ENCODE results near the gene HOMER2. TPM values are rescaled to one million over a fixed set of nuclear protein-coding genes. Genes with fewer than 3 reads are reported as not detected.
"Not testable (repeated sequence)": the region's sequence is repeated elsewhere in the genome, so short reads cannot be mapped to it uniquely, and the experiment has no call there.

Gene HOMER2
- total RNA-seq, 2 donors from 2014 or later, result 2.2 to 4.4 TPM

DNA sequence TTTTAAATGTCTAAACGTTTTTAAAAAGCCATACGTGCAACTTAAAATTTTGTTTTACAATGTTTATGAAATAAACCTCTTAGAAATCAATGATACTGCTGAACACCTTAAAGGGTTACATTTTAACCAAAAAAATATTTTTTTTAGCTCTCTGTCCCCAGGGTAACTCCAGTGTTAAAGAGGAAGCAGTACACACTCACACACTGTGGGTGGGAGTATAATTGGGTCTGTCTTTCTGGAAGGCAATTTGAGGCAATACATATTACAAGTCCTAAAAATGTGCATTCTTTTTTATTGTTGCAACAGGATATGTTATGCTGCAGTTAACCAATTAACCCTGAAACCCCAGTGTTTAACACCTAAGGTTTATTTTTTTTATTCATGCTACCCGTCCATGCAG is 109.0 kb downstream of the HOMER2 start:
- Mint-ChIP-seq H3K36me3 (no peaks in the 10 kb centered on the region), H3K9me3 (no peaks in the 10 kb centered on the region)

DNA sequence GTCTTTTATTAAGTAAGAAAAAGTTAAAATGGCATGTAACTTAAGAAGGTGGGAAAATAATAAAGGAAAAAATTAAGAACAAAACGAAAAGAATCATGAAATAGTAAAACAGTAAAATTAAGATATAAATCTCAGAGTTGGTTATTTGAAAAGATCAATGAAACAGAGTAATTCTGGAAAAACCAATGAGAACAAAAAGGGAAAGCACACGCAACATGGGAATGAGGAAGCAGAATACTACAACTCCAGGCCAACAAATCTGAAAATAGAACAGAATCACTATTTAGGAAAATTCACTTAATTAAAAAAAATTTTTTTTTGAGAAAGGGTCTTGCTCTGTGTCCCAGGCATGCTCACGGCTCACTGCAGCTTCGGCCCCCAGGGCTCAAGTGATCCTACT is 112.4 kb downstream of the HOMER2 start:
- no peak for ATAC-seq
- peaks cover 29 to 30% of the 10 kb centered on the region in 2 donors for H3K36me3 Mint-ChIP-seq
- DNase-seq (ENCODE audit: low spot score in 2 of 2), result no peak
- H3K9me3 Mint-ChIP-seq, result peaks cover 0 to 8% of the 10 kb centered on the region in 2 donors
- H3K27ac Mint-ChIP-seq, result no peak overlapping the region

More for the DNA sequence above, 109.0 kb downstream of the HOMER2 start:
- ATAC-seq (no peak), DNase-seq (ENCODE audit: low spot score in 2 of 2) (no peak)
- no peak overlapping the region for H3K27ac Mint-ChIP-seq

DNA sequence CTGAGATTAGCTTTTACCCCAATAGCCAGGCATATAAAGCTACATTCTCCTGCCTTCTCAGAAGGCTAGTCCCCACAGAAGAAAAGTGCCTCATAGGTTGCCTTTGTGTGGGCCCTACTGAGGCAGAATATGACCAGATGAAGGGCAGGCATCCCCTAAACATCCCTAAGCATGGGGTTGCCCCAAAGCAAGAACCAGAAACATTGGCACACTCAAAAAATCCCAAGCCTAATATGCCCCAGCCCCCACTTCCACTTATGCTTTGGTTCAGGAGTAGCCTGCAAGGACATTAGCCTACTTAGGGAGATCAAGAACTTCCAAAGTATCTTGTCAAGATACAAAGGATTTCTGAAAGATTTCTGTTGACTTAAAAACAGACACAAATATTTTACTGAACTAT is 113.4 kb downstream of the HOMER2 start:
- H3K36me3 Mint-ChIP-seq, result peaks cover 30% of the 10 kb centered on the region in 2 donors
- no peak overlapping the region for H3K27ac Mint-ChIP-seq
- peaks cover 0 to 8% of the 10 kb centered on the region in 2 donors for H3K9me3 Mint-ChIP-seq
- ATAC-seq, result no peak
- no peak for DNase-seq (ENCODE audit: low spot score in 2 of 2)

DNA sequence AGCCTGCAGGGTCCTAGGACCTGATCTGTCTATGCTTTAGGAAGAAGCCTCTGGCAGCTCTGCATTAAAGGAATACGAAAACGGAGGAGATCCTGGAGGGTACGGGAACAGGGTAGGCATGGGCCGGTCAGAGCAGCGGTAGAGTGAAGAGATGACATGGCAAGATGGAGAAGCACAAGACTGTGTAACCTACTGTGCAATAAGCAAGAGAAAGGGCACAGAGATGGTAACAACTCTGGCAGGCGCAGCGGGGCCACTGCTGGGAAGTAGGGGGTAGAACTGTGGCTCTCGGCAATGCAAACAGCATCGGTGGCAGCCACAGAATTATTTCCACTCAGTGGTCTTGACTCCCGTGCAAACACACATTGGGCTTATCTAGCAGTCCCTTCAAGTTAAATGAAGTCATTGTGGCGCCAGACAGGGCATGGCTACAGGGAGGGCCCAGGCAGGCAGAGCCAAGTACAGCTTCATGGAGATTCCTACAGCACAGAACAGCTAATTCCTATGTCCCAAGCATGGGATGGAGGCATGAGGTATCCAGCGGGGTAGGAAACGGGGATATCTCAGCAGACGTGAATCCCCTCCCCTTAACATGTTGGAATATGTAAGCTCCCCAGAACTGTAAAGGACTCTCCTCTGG is 114.3 kb downstream of the HOMER2 start:
- no peak overlapping the region for H3K27ac Mint-ChIP-seq
- peaks cover 0 to 8% of the 10 kb centered on the region in 2 donors for H3K9me3 Mint-ChIP-seq
- ATAC-seq (no peak), DNase-seq (ENCODE audit: low spot score in 2 of 2) (no peak)
- peaks cover 33% of the 10 kb centered on the region in 2 donors for H3K36me3 Mint-ChIP-seq

DNA sequence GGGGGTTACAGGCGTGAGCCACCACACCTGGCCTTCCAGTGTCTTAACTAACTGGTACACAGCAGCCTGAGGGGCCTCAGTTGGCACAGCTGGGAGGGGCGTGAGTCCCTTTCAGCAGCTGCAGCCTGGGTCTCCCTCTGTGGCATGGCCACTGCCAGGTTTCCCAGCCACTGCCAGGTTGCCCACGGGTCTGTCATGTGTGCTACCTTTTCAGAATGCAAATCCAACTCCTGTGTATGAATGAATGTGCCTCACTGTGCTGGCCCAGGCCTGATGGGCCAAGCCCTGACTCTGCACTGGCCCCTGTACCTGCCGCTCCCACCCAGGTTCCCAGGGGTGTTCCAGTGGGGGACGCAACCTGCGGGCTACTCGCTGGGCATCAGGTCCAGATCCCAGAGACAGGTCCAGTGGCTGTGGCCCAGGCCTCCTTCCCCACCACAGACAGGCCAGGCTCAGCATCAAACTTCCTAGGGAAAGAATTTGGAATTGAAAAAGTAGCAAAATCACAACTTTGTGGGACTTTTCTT is 117.1 kb downstream of the HOMER2 start:
- DNase-seq (ENCODE audit: low spot score in 2 of 2) (no peak), ATAC-seq (no peak)
- Mint-ChIP-seq H3K36me3 (peaks cover 41 to 48% of the 10 kb centered on the region in 2 donors), H3K27ac (no peak overlapping the region), H3K9me3 (peaks cover 0 to 8% of the 10 kb centered on the region in 2 donors)

DNA sequence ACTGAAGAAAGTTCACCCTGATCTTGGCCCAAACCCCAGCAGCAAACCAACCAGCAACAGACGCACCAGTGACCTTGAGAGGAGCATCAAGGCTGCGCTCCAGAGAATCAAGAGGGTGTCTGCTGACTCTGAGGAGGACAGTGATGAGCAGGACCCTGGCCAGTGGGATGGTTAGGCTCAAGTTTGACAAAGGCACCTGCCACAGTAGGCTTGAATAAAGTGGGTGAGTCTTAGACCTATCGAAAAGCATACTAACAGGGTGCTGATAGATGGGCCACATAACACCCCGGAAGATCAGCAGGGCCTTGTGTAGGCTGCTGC is 119.2 kb downstream of the HOMER2 start:
- H3K36me3 Mint-ChIP-seq, result peaks cover 41 to 59% of the 10 kb centered on the region in 2 donors
- ATAC-seq (no peak), DNase-seq (ENCODE audit: low spot score in 2 of 2) (no peak)
- peaks cover 0 to 8% of the 10 kb centered on the region in 2 donors for H3K9me3 Mint-ChIP-seq
- peak overlapping the region in 1 of 2 donors; percentile 85 for H3K27ac Mint-ChIP-seq

DNA sequence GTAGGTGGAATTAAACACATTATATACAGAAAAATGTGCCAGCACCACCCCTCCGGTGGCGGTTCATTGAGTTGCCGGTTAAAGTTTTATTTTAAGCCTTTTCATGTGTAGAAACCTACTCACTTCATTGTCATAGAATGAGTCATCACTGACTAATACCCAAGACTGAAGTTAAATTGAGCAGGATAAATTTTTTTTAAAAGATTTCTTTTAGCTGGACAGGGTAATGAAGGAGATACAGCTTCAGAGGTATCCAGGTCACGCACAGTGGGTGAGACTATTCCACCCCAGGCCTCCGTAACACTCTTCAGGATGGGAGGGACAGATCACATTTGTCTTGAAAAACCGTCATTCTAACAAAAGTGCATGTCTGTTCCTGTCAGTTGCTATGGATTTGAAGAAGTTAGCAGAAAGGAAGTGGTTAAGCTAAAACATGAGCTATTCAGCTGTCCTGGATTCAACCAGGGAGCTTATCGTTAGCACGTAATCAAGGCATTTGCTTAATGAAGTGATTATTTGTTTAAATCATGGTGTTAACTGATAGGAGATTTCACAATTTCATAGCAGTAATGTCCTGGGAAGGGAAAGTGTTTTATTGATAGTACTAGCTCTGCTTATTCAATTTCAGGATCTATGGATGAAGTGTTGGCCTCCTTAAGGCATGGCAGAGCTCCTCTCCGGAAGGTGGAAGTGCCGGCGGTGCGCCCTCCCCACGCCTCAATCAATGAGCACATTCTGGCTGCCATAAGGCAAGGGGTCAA is 119.7 kb downstream of the HOMER2 start:
- Mint-ChIP-seq H3K27ac (peak overlapping the region; percentile 85 to 86), H3K9me3 (peaks cover 0 to 3% of the 10 kb centered on the region in 2 donors), H3K36me3 (peaks cover 39 to 54% of the 10 kb centered on the region in 2 donors)
- DNase-seq (ENCODE audit: low spot score in 2 of 2), result peak in 1 of 2 donors; percentile 35
- ATAC-seq, result peak; percentile 92 to 93

DNA sequence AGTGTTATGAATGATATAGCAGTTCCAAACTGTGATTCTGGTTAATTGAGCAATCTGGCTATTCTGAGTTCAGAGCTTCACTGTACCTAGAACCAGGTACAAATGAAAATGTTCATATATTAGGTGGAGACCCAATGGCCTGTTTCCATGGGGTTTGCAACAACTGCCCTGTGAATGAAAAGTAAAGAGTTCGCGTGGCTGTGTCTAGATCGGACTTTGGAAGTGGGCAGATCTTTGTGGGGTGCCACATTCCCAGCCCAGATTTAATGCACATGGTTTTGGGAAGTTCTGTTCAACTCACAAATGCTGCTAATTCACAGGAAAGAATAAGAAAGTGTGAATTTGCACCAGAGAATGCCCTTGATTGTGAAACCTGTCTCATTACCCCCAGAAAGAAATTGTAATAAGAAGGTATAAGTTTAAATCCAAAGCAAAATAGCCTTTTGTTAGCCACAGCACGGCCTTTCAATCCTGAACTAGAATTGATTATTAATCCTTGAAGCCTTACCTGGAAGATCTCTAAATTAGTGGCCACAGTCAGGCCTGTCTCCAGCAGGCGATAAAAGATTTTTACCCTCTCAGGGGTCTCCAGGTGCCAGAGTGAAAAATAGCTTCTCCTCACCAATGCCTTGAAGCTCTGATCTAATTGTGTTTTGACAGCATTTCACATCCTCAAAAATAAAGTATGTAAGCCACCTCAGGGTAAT is 120.5 kb downstream of the HOMER2 start:
- Mint-ChIP-seq H3K27ac (peak overlapping the region in 1 of 2 donors; percentile 85), H3K36me3 (peaks cover 32 to 47% of the 10 kb centered on the region in 2 donors), H3K9me3 (no peaks in the 10 kb centered on the region)
- DNase-seq (ENCODE audit: low spot score in 2 of 2) (no peak), ATAC-seq (no peak)

DNA sequence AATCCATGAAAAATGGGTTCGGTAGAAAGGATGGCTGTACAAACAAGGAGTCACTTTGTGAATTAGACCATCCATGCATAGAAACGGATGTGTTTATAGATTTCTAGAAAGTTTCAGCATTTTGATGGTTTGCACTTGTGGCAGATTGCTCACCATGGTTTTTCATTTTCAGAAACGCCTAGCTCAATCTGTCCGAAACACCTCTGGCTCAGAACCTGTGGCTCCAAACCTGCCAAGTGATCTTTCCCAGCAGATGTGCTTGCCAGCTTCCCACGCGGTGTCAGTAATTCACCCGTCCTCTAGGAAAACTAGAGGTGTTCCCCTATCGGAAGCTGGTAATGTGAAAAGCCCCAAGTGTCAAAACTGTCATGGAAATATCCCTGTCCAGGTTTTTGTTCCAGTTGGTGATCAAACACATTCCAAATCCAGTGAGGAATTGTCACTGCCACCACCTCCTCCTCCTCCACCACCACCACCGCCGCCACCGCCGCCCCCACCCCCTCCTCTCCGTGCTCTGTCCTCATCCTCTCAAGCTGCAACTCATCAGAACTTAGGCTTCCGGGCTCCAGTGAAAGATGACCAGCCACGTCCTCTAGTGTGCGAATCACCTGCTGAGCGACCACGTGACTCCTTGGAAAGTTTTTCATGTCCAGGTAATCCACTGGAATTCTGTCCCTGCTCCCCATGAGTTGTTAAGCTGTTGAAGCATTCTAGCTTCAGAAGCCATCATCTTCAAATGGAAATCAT is 121.9 kb downstream of the HOMER2 start:
- H3K36me3 Mint-ChIP-seq, result peaks cover 17 to 33% of the 10 kb centered on the region in 2 donors

DNA sequence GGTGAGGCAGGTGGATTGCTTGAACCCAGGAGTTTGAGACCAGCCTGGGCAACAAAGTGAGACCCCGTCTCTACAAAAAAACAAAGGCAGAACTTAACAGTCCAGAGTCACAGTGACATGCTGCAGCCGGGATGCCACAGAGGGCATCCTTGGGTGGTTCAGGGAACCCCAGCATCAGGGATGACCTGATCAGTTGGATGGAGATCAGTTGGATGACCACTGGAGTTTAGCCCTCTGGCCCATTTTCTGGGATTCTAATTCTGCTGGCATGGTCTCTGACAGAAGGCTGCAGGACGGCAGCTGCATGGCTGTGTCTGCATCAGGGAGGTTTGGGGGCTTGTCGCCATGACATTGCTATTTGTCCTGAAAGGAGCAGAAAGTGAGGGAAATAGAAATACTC is 123.3 kb downstream of the HOMER2 start:
- H3K36me3 Mint-ChIP-seq, result peaks cover 11 to 31% of the 10 kb centered on the region in 2 donors
- no peak for DNase-seq (ENCODE audit: low spot score in 2 of 2)

More for the DNA sequence above, 121.9 kb downstream of the HOMER2 start:
- ATAC-seq (peak in 1 of 2 donors; percentile 19), DNase-seq (ENCODE audit: low spot score in 2 of 2) (no peak)
- Mint-ChIP-seq H3K9me3 (no peaks in the 10 kb centered on the region), H3K27ac (no peak overlapping the region)

DNA sequence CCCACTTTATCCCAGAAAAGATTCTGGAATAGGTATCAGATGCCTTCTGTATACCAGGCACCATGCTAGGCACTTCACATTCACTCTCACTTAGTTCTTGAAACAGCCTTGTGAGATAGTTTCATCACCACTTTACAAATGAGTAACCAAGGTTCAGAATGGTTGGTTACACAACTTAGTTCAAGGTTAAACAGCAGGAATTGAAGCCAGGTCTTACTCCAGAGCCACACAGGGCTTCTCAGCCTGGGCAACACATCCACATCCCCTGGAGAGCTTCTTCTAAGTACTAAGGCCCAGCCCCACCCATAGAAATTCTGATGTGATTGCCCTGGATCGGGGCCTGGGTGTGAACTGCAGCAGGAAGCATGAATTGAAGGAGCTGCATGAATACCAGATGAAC is 124.4 kb downstream of the HOMER2 start:
- H3K9me3 Mint-ChIP-seq, result no peaks in the 10 kb centered on the region
- DNase-seq (ENCODE audit: low spot score in 2 of 2) (no peak), ATAC-seq (peak; percentile 18 to 58)
- peaks cover 7 to 26% of the 10 kb centered on the region in 2 donors for H3K36me3 Mint-ChIP-seq
- H3K27ac Mint-ChIP-seq, result peak overlapping the region in 1 of 2 donors; percentile 57

More for the DNA sequence above, 123.3 kb downstream of the HOMER2 start:
- Mint-ChIP-seq H3K27ac (no peak overlapping the region), H3K9me3 (no peaks in the 10 kb centered on the region)
- ATAC-seq, result no peak

DNA sequence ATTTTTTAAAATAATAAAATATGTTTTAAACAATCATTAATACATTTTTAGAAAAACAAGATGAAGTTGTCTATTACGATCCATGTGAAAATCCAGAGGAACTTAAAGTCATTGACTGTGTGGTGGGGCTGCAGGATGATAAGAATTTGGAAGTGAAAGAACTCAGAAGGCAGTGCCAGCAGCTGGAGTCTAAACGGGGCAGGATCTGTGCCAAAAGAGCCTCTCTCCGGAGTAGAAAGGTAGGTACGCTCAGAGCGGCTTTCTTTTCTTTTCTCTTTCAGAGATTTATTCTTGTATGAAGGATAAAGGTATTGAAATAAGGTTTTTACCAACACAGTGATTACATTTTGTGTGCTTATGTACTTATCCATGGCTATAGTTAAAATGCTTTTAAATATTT is 129.5 kb downstream of the HOMER2 start:
- ATAC-seq (no peak), DNase-seq (ENCODE audit: low spot score in 2 of 2) (no peak)
- Mint-ChIP-seq H3K36me3 (peaks cover 9 to 16% of the 10 kb centered on the region in 2 donors), H3K27ac (no peak overlapping the region), H3K9me3 (no peaks in the 10 kb centered on the region)

DNA sequence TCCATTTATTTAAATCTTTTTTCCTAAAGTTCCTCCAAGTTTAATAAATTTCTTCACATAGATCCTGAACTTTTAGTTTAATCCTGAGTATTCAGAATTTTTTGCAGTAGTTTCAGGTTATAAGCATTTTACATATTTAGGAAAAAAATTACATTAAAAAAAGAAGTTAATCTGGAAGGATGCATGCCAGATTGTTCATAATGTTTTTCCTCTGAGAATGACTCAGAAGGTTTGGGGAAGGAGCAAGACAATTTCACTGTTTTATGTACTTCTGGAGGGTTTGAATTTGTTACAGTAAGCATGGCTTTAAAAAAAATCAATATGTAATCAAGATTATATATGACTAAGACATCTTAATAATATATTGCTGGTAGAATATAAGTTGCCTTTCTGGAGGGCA is 130.7 kb downstream of the HOMER2 start:
- ATAC-seq; DNase-seq (ENCODE audit: low spot score in 2 of 2); H3K9me3 Mint-ChIP-seq; H3K27ac Mint-ChIP-seq: not testable (repeated sequence)
- peaks cover 13 to 19% of the 10 kb centered on the region in 2 donors for H3K36me3 Mint-ChIP-seq

DNA sequence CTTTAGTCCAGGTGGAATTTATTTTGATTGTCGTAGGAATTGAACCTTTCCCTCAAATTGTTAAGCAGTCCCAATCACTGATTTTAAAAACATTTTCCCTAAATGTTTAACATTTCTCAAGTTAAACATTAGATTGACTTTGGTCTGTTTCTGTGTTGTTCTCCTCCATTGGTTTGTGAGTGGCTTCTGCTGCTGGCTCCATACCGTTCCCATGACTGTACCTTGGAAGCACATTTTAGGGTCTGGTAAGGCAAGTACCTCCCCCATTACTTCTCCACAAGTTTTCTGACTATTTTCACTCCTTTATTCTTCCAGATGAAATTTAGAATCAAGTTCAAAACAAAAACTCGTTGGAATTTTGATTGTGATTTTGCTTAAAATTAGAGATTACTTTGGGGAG is 131.1 kb downstream of the HOMER2 start:
- not testable (repeated sequence) for ATAC-seq; H3K9me3 Mint-ChIP-seq; DNase-seq (ENCODE audit: low spot score in 2 of 2); H3K27ac Mint-ChIP-seq
- H3K36me3 Mint-ChIP-seq, result peaks cover 15 to 23% of the 10 kb centered on the region in 2 donors

DNA sequence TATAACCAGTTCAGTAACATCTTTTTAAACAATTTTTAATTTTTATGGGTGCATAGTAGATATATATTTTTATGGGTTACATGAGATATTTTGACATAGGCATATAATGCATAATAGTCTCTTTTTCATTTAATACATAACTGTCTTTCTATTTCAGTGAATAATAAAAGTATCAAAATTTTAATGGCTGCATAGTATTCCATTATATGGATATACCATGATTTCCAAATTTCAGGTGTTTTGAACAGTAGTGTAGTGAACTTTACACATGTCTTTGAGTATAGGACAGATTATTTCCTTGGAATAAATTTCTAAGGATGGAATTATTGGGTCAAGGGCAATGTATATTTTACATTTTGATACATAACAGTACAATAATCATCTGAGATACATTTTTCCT is 132.4 kb downstream of the HOMER2 start:
- Mint-ChIP-seq H3K27ac (no peak overlapping the region), H3K36me3 (peaks cover 15 to 23% of the 10 kb centered on the region in 2 donors)

DNA sequence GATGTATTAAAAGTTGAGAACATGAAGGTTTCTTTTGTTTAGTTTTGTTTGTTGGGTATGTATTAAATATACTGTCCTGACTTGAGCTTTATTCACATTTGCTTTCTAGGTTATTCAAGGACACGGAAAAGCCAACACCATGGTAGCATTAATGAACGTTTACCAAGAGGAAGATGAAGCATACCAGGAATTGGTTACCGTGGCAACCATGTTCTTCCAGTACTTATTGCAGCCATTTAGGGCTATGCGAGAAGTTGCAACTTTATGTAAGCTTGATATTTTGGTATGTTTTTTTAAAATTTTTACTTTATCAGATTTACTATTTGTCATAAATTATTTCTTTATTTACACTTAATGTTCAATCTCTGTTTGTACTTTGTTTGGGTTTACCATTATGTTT is 139.5 kb downstream of the HOMER2 start:
- ATAC-seq (no peak), DNase-seq (ENCODE audit: low spot score in 2 of 2) (no peak)
- H3K36me3 Mint-ChIP-seq, result peaks cover 16 to 23% of the 10 kb centered on the region in 2 donors
- no peaks in the 10 kb centered on the region for H3K9me3 Mint-ChIP-seq
- no peak overlapping the region for H3K27ac Mint-ChIP-seq

More for the DNA sequence above, 132.4 kb downstream of the HOMER2 start:
- ATAC-seq, result no peak
- no peak for DNase-seq (ENCODE audit: low spot score in 2 of 2)
- H3K9me3 Mint-ChIP-seq, result no peaks in the 10 kb centered on the region

Data from activated naive CD4-positive, alpha-beta T cell treated with anti-CD3 and anti-CD28 coated beads, Interleukin-2, amount 50 U/mL, for 72 hours (primary cell).